ENCODE data around the gene ESAM.
"Not testable (repeated sequence)": the region's sequence is repeated elsewhere in the genome, so short reads cannot be mapped to it uniquely, and the experiment has no call there.

ESAM gene

GRCh38 chr11:124770959-124771358, 8.9 kb upstream of the ESAM start:
- DNase-seq: not testable (repeated sequence)

- no peak for DNase-seq
Observed at GRCh38 chr11:124769806-124770774, 8.0 kb upstream of the ESAM start.

GRCh38 chr11:124768914-124769313, 6.8 kb upstream of the ESAM start:
- DNase-seq: no peak

GRCh38 chr11:124766156-124766555, 4.1 kb upstream of the ESAM start:
- DNase-seq: no peak

- no peak for DNase-seq
Observed at GRCh38 chr11:124763156-124763947, 1.3 kb upstream of the ESAM start.

GRCh38 chr11:124762624-124763155, 600 bp upstream of the ESAM start:
- DNase-seq: no peak

- no peak for DNase-seq
Observed at GRCh38 chr11:124761301-124762104, 587 bp downstream of the ESAM start.

- DNase-seq: no peak
Observed at GRCh38 chr11:124760806-124761205, 1.3 kb downstream of the ESAM start.

GRCh38 chr11:124760205-124760652, 1.9 kb downstream of the ESAM start:
- no peak for DNase-seq

GRCh38 chr11:124759266-124760204, 2.6 kb downstream of the ESAM start:
- DNase-seq: no peak

- DNase-seq: no peak
Observed at GRCh38 chr11:124758355-124759265, 3.5 kb downstream of the ESAM start.

- no peak for DNase-seq
Observed at GRCh38 chr11:124757320-124757719, 4.8 kb downstream of the ESAM start.

- DNase-seq: no peak
Observed at GRCh38 chr11:124756753-124757227, 5.3 kb downstream of the ESAM start.

GRCh38 chr11:124756033-124756752, 5.9 kb downstream of the ESAM start:
- DNase-seq: no peak

- no peak for DNase-seq
Observed at GRCh38 chr11:124754710-124755109, 7.4 kb downstream of the ESAM start.

GRCh38 chr11:124754309-124754708, 7.8 kb downstream of the ESAM start:
- no peak for DNase-seq

GRCh38 chr11:124753624-124754023, 8.5 kb downstream of the ESAM start:
- DNase-seq: no peak

- DNase-seq: no peak
Observed at GRCh38 chr11:124753205-124753604, 8.9 kb downstream of the ESAM start.

GRCh38 chr11:124752471-124753102, 9.5 kb downstream of the ESAM start:
- no peak for DNase-seq
